GM23338 (cell line): ENCODE data around the gene SHCBP1L. TPM values are rescaled to one million over a fixed set of nuclear protein-coding genes. Genes with fewer than 3 reads are reported as not detected.

ENCODE experiments used
- ATAC-seq: fragments of 200-7000 bp; cut with Tn5 transposase; 3 replicates; pipeline ENCODE4 v1.9.1; 2020
- DNase-seq: peaks from one replicate; pipeline ENCODE4 v3.0.0-alpha.2; 2015; ENCODE audit warnings: low spot score
- H2AFZ ChIP-seq: fragments of 200-600 bp; sonication (generic); 2 replicates; pipeline ENCODE4 v1.8.0; 2016; ENCODE audit warnings: antibody characterized with exemption, mild to moderate bottlenecking, moderate library complexity
- H3F3A ChIP-seq: fragments of 200-600 bp; sonication (generic); replicated peaks from 2 replicates; pipeline ENCODE4 v1.8.0; 2017; ENCODE audit warnings: antibody characterized with exemption, mixed run types, low read depth
- H3K27ac ChIP-seq: fragments of 200-600 bp; sonication (generic); 2 replicates; pipeline ENCODE4 v1.6.1; 2016; ENCODE audit warnings: low read depth
- H3K27me3 ChIP-seq: fragments of 200-600 bp; sonication (generic); 2 replicates; pipeline ENCODE4 v1.8.0; 2016; ENCODE audit warnings: mild to moderate bottlenecking, mixed run types, moderate library complexity; ENCODE audit not compliant: insufficient read depth
- H3K36me3 ChIP-seq: fragments of 200-600 bp; sonication (generic); 2 replicates; pipeline ENCODE4 v1.8.0; 2016; ENCODE audit warnings: mild to moderate bottlenecking; ENCODE audit not compliant: insufficient read depth
- H3K4me1 ChIP-seq: fragments of 200-600 bp; sonication (generic); 2 replicates; pipeline ENCODE4 v1.8.0; 2016; ENCODE audit warnings: mild to moderate bottlenecking, moderate library complexity; ENCODE audit not compliant: insufficient read depth
- H3K4me2 ChIP-seq: fragments of 200-600 bp; sonication (generic); 2 replicates; pipeline ENCODE4 v1.7.1; 2017; ENCODE audit warnings: mixed run types
- H3K4me3 ChIP-seq: fragments of 200-600 bp; sonication (generic); 2 replicates; pipeline ENCODE4 v1.6.1; 2016; ENCODE audit warnings: mixed run types
- H3K79me2 ChIP-seq: fragments of 200-600 bp; sonication (generic); replicated peaks from 2 replicates; pipeline ENCODE4 v1.8.0; 2017; ENCODE audit warnings: mild to moderate bottlenecking; ENCODE audit not compliant: insufficient read depth
- H3K9me2 ChIP-seq: fragments of 200-600 bp; sonication (generic); 2 replicates; pipeline ENCODE4 v1.8.0; 2017; ENCODE audit not compliant: insufficient read depth
- H4K20me1 ChIP-seq: fragments of 200-600 bp; sonication (generic); replicated peaks from 2 replicates; pipeline ENCODE4 v1.8.0; 2017; ENCODE audit warnings: mild to moderate bottlenecking; ENCODE audit not compliant: insufficient read depth
- H3K27ac Mint-ChIP-seq: 2 replicates; pipeline ENCODE4 v1.8.0; 2020; ENCODE audit warnings: inconsistent platforms, mild to moderate bottlenecking, moderate library complexity, mixed read lengths
- H3K27me3 Mint-ChIP-seq: 3 replicates; pipeline ENCODE4 v1.8.0; 2022; ENCODE audit warnings: low read depth, mild to moderate bottlenecking, moderate library complexity, mixed read lengths, inconsistent platforms; ENCODE audit not compliant: insufficient read depth, poor library complexity
- H3K36me3 Mint-ChIP-seq: 3 replicates; pipeline ENCODE4 v1.8.0; 2021; ENCODE audit warnings: low read depth, mild to moderate bottlenecking, inconsistent platforms, moderate library complexity, mixed read lengths
- H3K4me1 Mint-ChIP-seq: 3 replicates; pipeline ENCODE4 v1.8.0; 2020; ENCODE audit warnings: mild to moderate bottlenecking, inconsistent platforms, mixed read lengths
- H3K4me3 Mint-ChIP-seq: 3 replicates; pipeline ENCODE4 v1.8.0; 2021; ENCODE audit warnings: moderate library complexity, mild to moderate bottlenecking, inconsistent platforms, mixed read lengths
- H3K9me3 Mint-ChIP-seq: 3 replicates; pipeline ENCODE4 v1.8.0; 2020; ENCODE audit warnings: moderate library complexity, mild to moderate bottlenecking, inconsistent platforms, mixed read lengths
- CREB1 ChIP-seq: fragments of 250-450 bp; sonication (Bioruptor Pico); IDR thresholded peaks from 2 replicates; pipeline ENCODE4 v1.5.0; 2020; ENCODE audit warnings: low read depth, mild to moderate bottlenecking, moderate library complexity
- EZH2 ChIP-seq: fragments of 200-600 bp; sonication (generic); IDR thresholded peaks from one replicate; pipeline ENCODE4 v1.8.0; 2017; ENCODE audit warnings: antibody characterized with exemption, mild to moderate bottlenecking, low read depth; ENCODE audit not compliant: unreplicated experiment
- EZH2phosphoT487 ChIP-seq: fragments of 200-600 bp; sonication (generic); IDR thresholded peaks from one replicate; pipeline ENCODE4 v1.8.1; 2018; ENCODE audit warnings: antibody characterized with exemption; ENCODE audit not compliant: unreplicated experiment
- JUNB ChIP-seq: IDR thresholded peaks from one replicate; pipeline ENCODE4 v1.6.1; 2016; ENCODE audit warnings: antibody characterized with exemption; ENCODE audit not compliant: unreplicated experiment
- NANOG ChIP-seq: IDR thresholded peaks from 2 replicates; pipeline ENCODE4 v1.6.1; 2016; ENCODE audit warnings: antibody characterized with exemption, borderline replicate concordance
- POLR2AphosphoS5 ChIP-seq: IDR thresholded peaks from 2 replicates; pipeline ENCODE4 v1.6.1; 2016; ENCODE audit warnings: antibody characterized with exemption, low read depth
- STAT1 ChIP-seq: IDR thresholded peaks from one replicate; pipeline ENCODE4 v1.6.1; 2016; ENCODE audit warnings: antibody characterized with exemption; ENCODE audit not compliant: unreplicated experiment
- ZNF114 ChIP-seq: fragments of 250-450 bp; sonication (Bioruptor Pico); IDR thresholded peaks from 2 replicates; pipeline ENCODE4 v1.5.0; 2020; ENCODE audit warnings: mild to moderate bottlenecking, moderate library complexity
- ZNF331 ChIP-seq: fragments of 250-450 bp; sonication (Bioruptor Pico); IDR thresholded peaks from 2 replicates; pipeline ENCODE4 v1.5.0; 2020; ENCODE audit warnings: low read depth, mild to moderate bottlenecking, moderate library complexity
- polyA plus RNA-seq: library from polyadenylated mRNA; unstranded; fragments of >200 nt; fragmentation: Nextera tagmentation; extraction: Ambion mirVana; gene quantifications from 2 replicates; pipeline ENCODE4 v1.2.1, GENCODE V29; 2016
- total RNA-seq: library from RNA; depleted of rRNA; stranded (reverse); fragments of >200 nt; shearing (Covaris generic); gene quantifications from 2 replicates; pipeline ENCODE4 v1.2.3, GENCODE V29; 2014
- TF ChIP-seq, protein P1 (sequence below), 2 experiments: fragments of 200-600 bp in 1 of 2; sonication (generic) in 1 of 2; conservative IDR thresholded peaks; 2 replicates each; pipeline versions ENCODE4 v1.5.1 to v1.6.1; 2016 to 2017; ENCODE audit warnings: antibody characterized with exemption in 2 of 2, low read depth in 2 of 2, mild to moderate bottlenecking in 2 of 2, moderate library complexity in 1 of 2
- TF ChIP-seq, protein P2 (sequence below): IDR thresholded peaks from 2 replicates; pipeline ENCODE4 v1.6.1; 2016; ENCODE audit warnings: antibody characterized with exemption
- TF ChIP-seq, protein P3 (sequence below): IDR thresholded peaks from one replicate; pipeline ENCODE4 v1.6.1; 2018; ENCODE audit warnings: antibody characterized with exemption; ENCODE audit not compliant: unreplicated experiment
- TF ChIP-seq, protein P4 (sequence below): fragments of 250-450 bp; sonication (Bioruptor Pico); IDR thresholded peaks from 2 replicates; pipeline ENCODE4 v1.5.0; 2020; ENCODE audit warnings: mild to moderate bottlenecking, moderate library complexity

The SHCBP1L gene
- total and polyA plus RNA-seq, 2 experiments from 2014 or later, result not detected

DNA sequence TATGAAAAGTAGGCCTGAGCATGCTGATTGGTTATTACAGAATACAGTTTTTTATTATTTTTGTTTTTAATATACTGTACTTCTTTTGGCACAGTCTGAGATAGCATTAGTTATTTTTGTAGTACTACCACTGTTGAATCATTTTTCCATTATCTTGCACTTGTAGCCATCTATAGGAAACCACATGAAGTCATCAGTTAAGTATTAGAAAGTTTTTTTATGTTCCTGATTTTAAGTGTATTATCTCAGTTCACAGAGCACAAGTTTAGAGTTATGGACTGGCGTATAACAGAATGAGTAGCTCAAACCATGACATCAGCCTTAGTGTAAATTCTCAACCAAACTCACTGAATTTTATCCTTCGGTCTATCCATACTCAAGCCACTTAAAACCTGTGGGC lies 91.0 kb downstream of the SHCBP1L start:
- H3K4me3 Mint-ChIP-seq, result no peak overlapping the region
- H4K20me1 ChIP-seq, result peaks cover 39% of the 10 kb centered on the region
- H3K9me3 Mint-ChIP-seq, result no peaks in the 10 kb centered on the region
- no peak for DNase-seq
- H3K4me3 ChIP-seq, result no peak overlapping the region
- peaks cover 98% of the 10 kb centered on the region for H3K36me3 Mint-ChIP-seq
- peaks cover 99% of the 10 kb centered on the region for H3K36me3 ChIP-seq
- no peak overlapping the region for H2AFZ ChIP-seq
- no peak overlapping the region for H3K27ac Mint-ChIP-seq
- H3K9me2 ChIP-seq, result no peaks in the 10 kb centered on the region
- H3K4me2 ChIP-seq, result no peak overlapping the region
- no peak for ATAC-seq
- no peaks in the 10 kb centered on the region for H3K27me3 ChIP-seq
- peaks cover 14% of the 10 kb centered on the region; the same call in 1 of the 2 replicates for H3F3A ChIP-seq
- peaks cover 90% of the 10 kb centered on the region for H3K79me2 ChIP-seq
- H3K4me1 ChIP-seq, result no peaks in the 10 kb centered on the region
- no peak overlapping the region for H3K27ac ChIP-seq
- peaks cover 2% of the 10 kb centered on the region for H3K27me3 Mint-ChIP-seq
- no peaks in the 10 kb centered on the region for H3K4me1 Mint-ChIP-seq
- TF ChIP-seq STAT1 (no peak), POLR2AphosphoS5 (no peak), ZNF331 (CRISPR knock-in tag) (no peak), NANOG (no peak), ZNF114 (CRISPR knock-in tag) (no peak), JUNB (no peak), CREB1 (CRISPR knock-in tag) (no peak), EZH2 (no peak), EZH2phosphoT487 (no peak)
- TF ChIP-seq, protein P1, sequence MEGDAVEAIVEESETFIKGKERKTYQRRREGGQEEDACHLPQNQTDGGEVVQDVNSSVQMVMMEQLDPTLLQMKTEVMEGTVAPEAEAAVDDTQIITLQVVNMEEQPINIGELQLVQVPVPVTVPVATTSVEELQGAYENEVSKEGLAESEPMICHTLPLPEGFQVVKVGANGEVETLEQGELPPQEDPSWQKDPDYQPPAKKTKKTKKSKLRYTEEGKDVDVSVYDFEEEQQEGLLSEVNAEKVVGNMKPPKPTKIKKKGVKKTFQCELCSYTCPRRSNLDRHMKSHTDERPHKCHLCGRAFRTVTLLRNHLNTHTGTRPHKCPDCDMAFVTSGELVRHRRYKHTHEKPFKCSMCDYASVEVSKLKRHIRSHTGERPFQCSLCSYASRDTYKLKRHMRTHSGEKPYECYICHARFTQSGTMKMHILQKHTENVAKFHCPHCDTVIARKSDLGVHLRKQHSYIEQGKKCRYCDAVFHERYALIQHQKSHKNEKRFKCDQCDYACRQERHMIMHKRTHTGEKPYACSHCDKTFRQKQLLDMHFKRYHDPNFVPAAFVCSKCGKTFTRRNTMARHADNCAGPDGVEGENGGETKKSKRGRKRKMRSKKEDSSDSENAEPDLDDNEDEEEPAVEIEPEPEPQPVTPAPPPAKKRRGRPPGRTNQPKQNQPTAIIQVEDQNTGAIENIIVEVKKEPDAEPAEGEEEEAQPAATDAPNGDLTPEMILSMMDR (conservative IDR thresholded peaks at IDR 0.05; ENCODE audit: low read depth in 2 of 2), result no peak
- TF ChIP-seq, protein P2, sequence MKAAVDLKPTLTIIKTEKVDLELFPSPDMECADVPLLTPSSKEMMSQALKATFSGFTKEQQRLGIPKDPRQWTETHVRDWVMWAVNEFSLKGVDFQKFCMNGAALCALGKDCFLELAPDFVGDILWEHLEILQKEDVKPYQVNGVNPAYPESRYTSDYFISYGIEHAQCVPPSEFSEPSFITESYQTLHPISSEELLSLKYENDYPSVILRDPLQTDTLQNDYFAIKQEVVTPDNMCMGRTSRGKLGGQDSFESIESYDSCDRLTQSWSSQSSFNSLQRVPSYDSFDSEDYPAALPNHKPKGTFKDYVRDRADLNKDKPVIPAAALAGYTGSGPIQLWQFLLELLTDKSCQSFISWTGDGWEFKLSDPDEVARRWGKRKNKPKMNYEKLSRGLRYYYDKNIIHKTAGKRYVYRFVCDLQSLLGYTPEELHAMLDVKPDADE, result no peak
- TF ChIP-seq, protein P3, sequence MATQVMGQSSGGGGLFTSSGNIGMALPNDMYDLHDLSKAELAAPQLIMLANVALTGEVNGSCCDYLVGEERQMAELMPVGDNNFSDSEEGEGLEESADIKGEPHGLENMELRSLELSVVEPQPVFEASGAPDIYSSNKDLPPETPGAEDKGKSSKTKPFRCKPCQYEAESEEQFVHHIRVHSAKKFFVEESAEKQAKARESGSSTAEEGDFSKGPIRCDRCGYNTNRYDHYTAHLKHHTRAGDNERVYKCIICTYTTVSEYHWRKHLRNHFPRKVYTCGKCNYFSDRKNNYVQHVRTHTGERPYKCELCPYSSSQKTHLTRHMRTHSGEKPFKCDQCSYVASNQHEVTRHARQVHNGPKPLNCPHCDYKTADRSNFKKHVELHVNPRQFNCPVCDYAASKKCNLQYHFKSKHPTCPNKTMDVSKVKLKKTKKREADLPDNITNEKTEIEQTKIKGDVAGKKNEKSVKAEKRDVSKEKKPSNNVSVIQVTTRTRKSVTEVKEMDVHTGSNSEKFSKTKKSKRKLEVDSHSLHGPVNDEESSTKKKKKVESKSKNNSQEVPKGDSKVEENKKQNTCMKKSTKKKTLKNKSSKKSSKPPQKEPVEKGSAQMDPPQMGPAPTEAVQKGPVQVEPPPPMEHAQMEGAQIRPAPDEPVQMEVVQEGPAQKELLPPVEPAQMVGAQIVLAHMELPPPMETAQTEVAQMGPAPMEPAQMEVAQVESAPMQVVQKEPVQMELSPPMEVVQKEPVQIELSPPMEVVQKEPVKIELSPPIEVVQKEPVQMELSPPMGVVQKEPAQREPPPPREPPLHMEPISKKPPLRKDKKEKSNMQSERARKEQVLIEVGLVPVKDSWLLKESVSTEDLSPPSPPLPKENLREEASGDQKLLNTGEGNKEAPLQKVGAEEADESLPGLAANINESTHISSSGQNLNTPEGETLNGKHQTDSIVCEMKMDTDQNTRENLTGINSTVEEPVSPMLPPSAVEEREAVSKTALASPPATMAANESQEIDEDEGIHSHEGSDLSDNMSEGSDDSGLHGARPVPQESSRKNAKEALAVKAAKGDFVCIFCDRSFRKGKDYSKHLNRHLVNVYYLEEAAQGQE, result no peak
- TF ChIP-seq, protein P4, sequence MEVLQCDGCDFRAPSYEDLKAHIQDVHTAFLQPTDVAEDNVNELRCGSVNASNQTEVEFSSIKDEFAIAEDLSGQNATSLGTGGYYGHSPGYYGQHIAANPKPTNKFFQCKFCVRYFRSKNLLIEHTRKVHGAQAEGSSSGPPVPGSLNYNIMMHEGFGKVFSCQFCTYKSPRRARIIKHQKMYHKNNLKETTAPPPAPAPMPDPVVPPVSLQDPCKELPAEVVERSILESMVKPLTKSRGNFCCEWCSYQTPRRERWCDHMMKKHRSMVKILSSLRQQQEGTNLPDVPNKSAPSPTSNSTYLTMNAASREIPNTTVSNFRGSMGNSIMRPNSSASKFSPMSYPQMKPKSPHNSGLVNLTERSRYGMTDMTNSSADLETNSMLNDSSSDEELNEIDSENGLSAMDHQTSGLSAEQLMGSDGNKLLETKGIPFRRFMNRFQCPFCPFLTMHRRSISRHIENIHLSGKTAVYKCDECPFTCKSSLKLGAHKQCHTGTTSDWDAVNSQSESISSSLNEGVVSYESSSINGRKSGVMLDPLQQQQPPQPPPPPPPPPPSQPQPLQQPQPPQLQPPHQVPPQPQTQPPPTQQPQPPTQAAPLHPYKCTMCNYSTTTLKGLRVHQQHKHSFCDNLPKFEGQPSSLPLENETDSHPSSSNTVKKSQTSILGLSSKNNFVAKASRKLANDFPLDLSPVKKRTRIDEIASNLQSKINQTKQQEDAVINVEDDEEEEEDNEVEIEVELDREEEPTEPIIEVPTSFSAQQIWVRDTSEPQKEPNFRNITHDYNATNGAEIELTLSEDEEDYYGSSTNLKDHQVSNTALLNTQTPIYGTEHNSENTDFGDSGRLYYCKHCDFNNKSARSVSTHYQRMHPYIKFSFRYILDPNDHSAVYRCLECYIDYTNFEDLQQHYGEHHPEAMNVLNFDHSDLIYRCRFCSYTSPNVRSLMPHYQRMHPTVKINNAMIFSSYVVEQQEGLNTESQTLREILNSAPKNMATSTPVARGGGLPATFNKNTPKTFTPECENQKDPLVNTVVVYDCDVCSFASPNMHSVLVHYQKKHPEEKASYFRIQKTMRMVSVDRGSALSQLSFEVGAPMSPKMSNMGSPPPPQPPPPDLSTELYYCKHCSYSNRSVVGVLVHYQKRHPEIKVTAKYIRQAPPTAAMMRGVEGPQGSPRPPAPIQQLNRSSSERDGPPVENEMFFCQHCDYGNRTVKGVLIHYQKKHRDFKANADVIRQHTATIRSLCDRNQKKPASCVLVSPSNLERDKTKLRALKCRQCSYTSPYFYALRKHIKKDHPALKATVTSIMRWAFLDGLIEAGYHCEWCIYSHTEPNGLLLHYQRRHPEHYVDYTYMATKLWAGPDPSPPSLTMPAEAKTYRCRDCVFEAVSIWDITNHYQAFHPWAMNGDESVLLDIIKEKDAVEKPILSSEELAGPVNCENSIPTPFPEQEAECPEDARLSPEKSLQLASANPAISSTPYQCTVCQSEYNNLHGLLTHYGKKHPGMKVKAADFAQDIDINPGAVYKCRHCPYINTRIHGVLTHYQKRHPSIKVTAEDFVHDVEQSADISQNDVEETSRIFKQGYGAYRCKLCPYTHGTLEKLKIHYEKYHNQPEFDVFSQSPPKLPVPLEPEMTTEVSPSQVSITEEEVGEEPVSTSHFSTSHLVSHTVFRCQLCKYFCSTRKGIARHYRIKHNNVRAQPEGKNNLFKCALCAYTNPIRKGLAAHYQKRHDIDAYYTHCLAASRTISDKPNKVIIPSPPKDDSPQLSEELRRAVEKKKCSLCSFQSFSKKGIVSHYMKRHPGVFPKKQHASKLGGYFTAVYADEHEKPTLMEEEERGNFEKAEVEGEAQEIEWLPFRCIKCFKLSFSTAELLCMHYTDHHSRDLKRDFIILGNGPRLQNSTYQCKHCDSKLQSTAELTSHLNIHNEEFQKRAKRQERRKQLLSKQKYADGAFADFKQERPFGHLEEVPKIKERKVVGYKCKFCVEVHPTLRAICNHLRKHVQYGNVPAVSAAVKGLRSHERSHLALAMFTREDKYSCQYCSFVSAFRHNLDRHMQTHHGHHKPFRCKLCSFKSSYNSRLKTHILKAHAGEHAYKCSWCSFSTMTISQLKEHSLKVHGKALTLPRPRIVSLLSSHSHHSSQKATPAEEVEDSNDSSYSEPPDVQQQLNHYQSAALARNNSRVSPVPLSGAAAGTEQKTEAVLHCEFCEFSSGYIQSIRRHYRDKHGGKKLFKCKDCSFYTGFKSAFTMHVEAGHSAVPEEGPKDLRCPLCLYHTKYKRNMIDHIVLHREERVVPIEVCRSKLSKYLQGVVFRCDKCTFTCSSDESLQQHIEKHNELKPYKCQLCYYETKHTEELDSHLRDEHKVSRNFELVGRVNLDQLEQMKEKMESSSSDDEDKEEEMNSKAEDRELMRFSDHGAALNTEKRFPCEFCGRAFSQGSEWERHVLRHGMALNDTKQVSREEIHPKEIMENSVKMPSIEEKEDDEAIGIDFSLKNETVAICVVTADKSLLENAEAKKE (CRISPR knock-in tag), result no peak
